ENCODE data around the gene SIGLEC12. TPM values are rescaled to one million over a fixed set of nuclear protein-coding genes. Genes with fewer than 3 reads are reported as not detected.

SIGLEC12 gene
- total RNA-seq, 1 donor from 2014 or later = not detected

- no peak for TF ChIP-seq CTCF (IDR thresholded peaks at IDR 0.05; ENCODE audit: unreplicated experiment)
- no peak overlapping the region for H3K27ac Mint-ChIP-seq (ENCODE audit: unreplicated experiment)
- no peaks in the 10 kb centered on the region for H3K27me3 Mint-ChIP-seq (ENCODE audit: unreplicated experiment)
- H3K9me3 Mint-ChIP-seq (ENCODE audit: unreplicated experiment) = peaks cover 4% of the 10 kb centered on the region
- H3K4me1 Mint-ChIP-seq (ENCODE audit: unreplicated experiment) = no peaks in the 10 kb centered on the region
- no peak for DNase-seq (ENCODE audit: low spot score)
- H3K36me3 Mint-ChIP-seq (ENCODE audit: low read depth, unreplicated experiment) = no peaks in the 10 kb centered on the region
- no peak overlapping the region for H3K4me3 Mint-ChIP-seq (ENCODE audit: unreplicated experiment)
Observed at GRCh38 chr19:51524666-51525264, 23.2 kb upstream of the SIGLEC12 start.

GRCh38 chr19:51521781-51522180 is 20.2 kb upstream of the SIGLEC12 start:
- no peak overlapping the region for H3K4me3 Mint-ChIP-seq (ENCODE audit: unreplicated experiment)
- H3K27me3 Mint-ChIP-seq (ENCODE audit: unreplicated experiment) = no peaks in the 10 kb centered on the region
- DNase-seq (ENCODE audit: low spot score) = no peak
- peaks cover 3% of the 10 kb centered on the region for H3K9me3 Mint-ChIP-seq (ENCODE audit: unreplicated experiment)
- H3K4me1 Mint-ChIP-seq (ENCODE audit: unreplicated experiment) = no peaks in the 10 kb centered on the region
- no peak for TF ChIP-seq CTCF (IDR thresholded peaks at IDR 0.05; ENCODE audit: unreplicated experiment)
- H3K36me3 Mint-ChIP-seq (ENCODE audit: low read depth, unreplicated experiment) = no peaks in the 10 kb centered on the region
- no peak overlapping the region for H3K27ac Mint-ChIP-seq (ENCODE audit: unreplicated experiment)

- Mint-ChIP-seq H3K36me3 (ENCODE audit: low read depth, unreplicated experiment) (no peaks in the 10 kb centered on the region), H3K27me3 (ENCODE audit: unreplicated experiment) (no peaks in the 10 kb centered on the region), H3K9me3 (ENCODE audit: unreplicated experiment) (peaks cover 3% of the 10 kb centered on the region), H3K4me3 (ENCODE audit: unreplicated experiment) (no peak overlapping the region), H3K4me1 (ENCODE audit: unreplicated experiment) (no peaks in the 10 kb centered on the region), H3K27ac (ENCODE audit: unreplicated experiment) (no peak overlapping the region)
- no peak for TF ChIP-seq CTCF (IDR thresholded peaks at IDR 0.05; ENCODE audit: unreplicated experiment)
- DNase-seq (ENCODE audit: low spot score) = no peak
Observed at GRCh38 chr19:51521357-51521756, 19.8 kb upstream of the SIGLEC12 start.

GRCh38 chr19:51520728-51521127 is 19.1 kb upstream of the SIGLEC12 start:
- no peak for DNase-seq (ENCODE audit: low spot score)
- TF ChIP-seq CTCF (IDR thresholded peaks at IDR 0.05; ENCODE audit: unreplicated experiment) = no peak
- Mint-ChIP-seq H3K9me3 (ENCODE audit: unreplicated experiment) (peaks cover 3% of the 10 kb centered on the region), H3K4me1 (ENCODE audit: unreplicated experiment) (no peaks in the 10 kb centered on the region), H3K27me3 (ENCODE audit: unreplicated experiment) (no peaks in the 10 kb centered on the region), H3K4me3 (ENCODE audit: unreplicated experiment) (no peak overlapping the region), H3K36me3 (ENCODE audit: low read depth, unreplicated experiment) (no peaks in the 10 kb centered on the region), H3K27ac (ENCODE audit: unreplicated experiment) (no peak overlapping the region)

GRCh38 chr19:51514866-51515481 is 13.4 kb upstream of the SIGLEC12 start:
- peak; percentile 98 for TF ChIP-seq CTCF (IDR thresholded peaks at IDR 0.05; ENCODE audit: unreplicated experiment)
- H3K9me3 Mint-ChIP-seq (ENCODE audit: unreplicated experiment) = peaks cover 3% of the 10 kb centered on the region
- H3K4me3 Mint-ChIP-seq (ENCODE audit: unreplicated experiment) = no peak overlapping the region
- no peaks in the 10 kb centered on the region for H3K36me3 Mint-ChIP-seq (ENCODE audit: low read depth, unreplicated experiment)
- no peaks in the 10 kb centered on the region for H3K27me3 Mint-ChIP-seq (ENCODE audit: unreplicated experiment)
- H3K4me1 Mint-ChIP-seq (ENCODE audit: unreplicated experiment) = no peaks in the 10 kb centered on the region
- peak; percentile 32 for DNase-seq (ENCODE audit: low spot score)
- H3K27ac Mint-ChIP-seq (ENCODE audit: unreplicated experiment) = no peak overlapping the region
